GM19035 (cell line): ENCODE measurements around the gene PRKAG2.

ENCODE experiments used
- ATAC-seq: cut with Tn5 transposase; IDR thresholded peaks from one replicate; pipeline ENCODE4 v1.9.1; 2021; ENCODE audit not compliant: unreplicated experiment

Gene PRKAG2

DNA sequence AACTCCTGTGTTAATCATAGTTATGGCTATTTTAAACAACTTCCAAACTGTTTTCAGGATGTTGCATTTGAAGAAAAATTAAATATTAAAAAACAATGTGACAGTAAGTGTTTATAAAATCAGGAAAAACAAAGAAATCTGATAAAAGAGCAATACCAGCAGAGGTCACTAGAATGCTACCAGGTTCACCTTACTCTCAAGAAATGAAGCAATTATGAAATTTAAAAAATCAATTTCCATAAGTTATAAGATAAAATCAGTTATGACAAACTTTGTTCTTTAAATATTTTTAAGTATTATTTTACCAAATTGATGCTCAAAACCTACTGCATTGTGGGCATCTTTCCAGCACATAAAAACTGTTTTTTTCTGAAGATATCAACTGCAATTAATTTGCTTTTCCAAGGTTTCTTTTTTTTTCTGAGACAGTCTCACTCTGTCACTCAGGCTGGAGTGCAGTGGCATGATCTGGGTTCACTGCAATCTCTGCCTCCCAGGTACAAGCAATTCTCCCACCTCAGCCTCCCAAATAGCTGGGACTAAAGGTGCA lies 306.5 kb downstream of the PRKAG2 start:
- ATAC-seq, result no peak

GRCh38 chr7:151568956-151569940 lies 307.7 kb downstream of the PRKAG2 start:
- ATAC-seq, result no peak

GRCh38 chr7:151566897-151567320 lies 310.0 kb downstream of the PRKAG2 start:
- no peak for ATAC-seq

DNA sequence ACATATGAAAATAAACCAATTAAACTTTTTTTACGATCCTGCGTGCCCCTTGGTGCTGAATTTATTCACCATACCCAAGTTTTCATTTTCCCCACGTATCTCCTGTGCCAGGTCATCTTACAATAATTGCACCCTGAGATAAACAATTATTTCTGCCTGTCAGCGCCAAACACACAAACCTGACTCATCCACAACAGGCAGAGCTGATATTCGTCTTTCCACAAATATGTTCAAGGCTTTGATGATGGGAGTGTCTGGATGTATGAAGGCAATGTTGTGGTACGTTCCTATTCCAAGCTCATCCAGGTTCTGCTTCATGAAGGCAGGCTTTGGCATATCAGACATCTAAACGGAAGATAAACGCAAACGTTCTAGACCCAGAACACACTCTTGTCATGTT lies 311.4 kb downstream of the PRKAG2 start:
- no peak for ATAC-seq

DNA sequence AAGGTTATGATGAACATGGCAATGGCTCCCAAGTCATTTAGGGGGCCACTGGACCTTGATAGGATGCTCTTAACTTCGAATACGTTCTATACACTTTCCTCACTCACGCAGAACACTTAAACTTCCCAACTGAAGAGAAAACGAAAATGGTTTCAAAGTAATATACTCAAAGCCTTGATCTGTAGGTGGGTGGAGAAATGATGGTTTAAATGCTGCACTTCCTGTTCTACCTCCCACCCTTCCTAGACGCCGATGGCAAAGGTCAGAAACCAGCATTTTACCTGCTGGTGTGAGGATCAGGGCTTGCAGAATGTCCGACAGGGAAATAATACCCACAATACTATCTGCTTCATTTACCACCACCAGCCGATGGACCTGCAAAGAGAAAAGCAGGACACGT lies 316.7 kb downstream of the PRKAG2 start:
- ATAC-seq, result no peak

- no peak for ATAC-seq
Observed at GRCh38 chr7:151559557-151560183, 317.2 kb downstream of the PRKAG2 start.

DNA sequence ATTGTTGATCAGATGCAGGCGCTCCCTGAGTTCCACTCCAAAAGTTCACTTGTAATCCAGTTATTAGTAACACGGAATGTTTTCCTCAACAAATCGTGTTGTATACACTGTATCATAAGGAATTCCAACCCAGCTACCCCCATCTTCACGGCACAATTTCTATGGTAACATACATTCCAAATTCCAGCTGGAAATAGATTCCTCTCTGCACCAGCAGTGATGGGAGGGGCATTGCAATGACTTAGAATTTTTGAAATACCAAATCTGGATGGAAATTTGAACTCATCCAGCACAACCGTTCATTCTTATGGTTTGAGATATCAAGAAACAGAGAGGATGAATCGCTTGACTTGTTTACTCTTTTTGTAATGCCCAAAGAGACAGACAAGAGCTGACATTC lies 318.3 kb downstream of the PRKAG2 start:
- no peak for ATAC-seq

DNA sequence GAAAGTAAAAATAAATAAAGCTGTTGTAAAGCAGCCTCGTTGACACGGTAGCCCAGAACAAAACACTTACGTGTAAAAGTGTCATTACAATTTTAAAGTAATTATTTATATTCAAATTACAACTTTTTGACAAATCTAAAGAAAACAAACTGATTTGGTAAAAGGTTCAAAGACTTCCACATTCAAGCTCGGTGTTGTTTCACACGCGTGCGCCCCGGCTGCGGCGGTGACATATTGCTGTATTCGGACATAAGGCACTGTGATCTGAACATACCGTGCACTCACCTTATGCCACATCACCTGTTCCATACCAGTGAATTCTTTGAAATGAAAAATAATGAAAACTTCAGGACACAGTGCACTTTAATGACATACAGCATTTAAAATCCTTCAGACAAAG lies 320.3 kb downstream of the PRKAG2 start:
- ATAC-seq, result no peak

DNA sequence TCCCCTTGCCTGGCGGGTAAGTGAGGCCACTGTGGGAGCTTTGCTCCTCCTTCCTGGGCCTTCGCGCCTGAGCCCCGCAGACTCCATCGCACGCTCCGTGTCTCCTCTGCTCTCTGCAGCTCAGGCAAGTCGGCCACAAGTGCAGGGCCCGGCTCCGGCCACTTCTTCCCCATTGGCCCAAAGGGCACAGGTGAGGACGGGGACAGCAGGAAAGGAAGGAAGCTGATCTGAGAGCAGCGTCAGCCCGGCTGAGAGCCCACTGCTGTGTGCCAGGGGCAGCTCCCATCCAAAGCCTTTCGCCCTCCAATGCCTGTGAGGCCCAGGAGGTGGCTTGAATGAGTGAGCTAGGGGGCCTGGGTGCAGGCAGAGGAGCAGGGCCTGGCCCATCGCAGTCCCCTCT lies 323.6 kb downstream of the PRKAG2 start:
- ATAC-seq, result no peak

DNA sequence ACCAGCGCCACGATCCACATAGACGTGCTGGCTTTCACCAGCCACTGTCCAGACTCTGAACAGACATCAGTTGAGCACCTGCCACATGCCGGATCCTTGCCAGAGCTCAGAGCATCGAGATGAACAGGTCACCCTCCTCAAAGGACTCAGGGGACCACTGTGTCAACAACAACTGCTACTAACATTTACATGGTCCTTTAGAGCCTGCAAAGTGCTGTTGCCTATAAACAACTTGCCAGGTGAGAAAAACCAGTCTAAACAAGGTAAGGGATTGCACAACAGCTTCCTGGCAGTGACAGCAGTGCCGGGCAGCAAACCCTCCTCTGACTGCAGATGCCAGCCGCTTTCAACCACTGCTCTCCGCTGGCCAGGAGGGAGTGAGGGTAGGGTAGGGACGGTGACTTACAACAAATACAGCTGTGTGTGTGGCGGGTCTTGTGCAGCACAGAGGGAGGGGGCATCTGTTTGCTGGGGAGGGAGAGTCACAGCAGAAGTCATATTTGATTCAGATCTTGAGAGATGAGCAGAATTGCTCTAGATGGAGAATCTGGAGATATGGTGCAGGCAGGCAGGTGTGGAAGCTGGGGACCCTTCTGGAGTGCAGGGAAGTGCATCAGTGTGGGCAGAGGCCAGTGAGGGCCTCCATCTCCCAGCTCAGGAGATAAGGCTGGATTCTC lies 324.4 kb downstream of the PRKAG2 start:
- no peak for ATAC-seq

DNA sequence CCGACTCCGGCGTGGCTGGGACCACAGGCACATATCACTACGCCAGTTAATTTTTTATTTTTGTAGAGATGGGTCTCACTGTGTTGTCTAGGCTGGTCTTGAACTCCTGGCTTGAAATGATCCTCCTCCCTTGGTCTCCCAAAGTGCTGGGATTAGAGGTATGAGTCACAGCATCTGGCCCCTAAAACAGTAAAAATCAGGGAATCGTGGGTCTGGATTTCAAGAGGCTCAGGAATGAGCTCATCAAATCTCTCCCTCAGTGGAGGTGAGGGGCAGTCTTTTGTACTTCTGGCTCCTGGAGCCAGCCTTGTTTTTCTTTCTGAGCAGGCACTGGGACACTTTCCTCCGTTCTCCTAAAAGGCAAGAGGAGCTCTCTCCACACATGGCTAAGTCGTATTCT lies 325.1 kb downstream of the PRKAG2 start:
- ATAC-seq, result no peak

- ATAC-seq, result no peak
Observed at GRCh38 chr7:151550656-151551286, 326.1 kb downstream of the PRKAG2 start.

DNA sequence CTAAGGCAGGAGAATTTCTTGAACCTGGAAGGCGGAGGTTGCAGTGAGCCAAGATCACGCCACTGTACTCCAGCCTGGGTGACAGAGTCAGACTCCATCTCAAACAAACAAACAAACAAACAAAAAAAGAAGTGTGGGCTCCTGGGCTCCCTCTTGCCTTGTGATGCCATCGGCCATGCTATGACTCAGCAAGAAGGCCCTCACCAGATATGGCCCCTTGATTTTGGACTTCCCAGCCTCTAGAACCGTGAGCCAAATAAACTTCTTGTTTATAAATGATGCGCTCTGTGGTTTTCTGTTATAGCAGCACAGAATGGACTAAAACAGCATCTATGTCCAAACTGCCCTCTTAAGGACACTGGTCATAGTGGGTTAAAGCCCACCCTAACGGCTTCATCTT lies 327.3 kb downstream of the PRKAG2 start:
- no peak for ATAC-seq

- no peak for ATAC-seq
Observed at GRCh38 chr7:151549083-151549482, 327.8 kb downstream of the PRKAG2 start.

DNA sequence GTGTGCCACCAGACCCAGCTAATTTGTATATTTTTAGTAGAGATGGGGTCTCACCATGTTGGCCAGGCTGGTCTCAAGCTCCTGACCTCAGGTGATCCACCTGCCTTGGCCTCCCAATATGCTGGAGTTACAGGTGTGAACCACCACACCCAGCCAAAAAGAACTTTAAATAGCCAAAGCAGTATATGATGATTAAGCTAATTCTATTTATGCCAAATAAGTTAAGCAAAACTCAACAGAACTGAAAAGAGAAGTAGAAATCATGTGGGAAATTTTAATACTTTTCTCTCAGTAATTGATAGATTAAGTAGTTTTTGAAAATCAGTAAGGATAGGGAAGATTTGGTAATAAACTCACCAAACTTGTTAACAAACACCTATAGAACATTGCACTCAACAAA lies 332.7 kb downstream of the PRKAG2 start:
- ATAC-seq, result no peak

DNA sequence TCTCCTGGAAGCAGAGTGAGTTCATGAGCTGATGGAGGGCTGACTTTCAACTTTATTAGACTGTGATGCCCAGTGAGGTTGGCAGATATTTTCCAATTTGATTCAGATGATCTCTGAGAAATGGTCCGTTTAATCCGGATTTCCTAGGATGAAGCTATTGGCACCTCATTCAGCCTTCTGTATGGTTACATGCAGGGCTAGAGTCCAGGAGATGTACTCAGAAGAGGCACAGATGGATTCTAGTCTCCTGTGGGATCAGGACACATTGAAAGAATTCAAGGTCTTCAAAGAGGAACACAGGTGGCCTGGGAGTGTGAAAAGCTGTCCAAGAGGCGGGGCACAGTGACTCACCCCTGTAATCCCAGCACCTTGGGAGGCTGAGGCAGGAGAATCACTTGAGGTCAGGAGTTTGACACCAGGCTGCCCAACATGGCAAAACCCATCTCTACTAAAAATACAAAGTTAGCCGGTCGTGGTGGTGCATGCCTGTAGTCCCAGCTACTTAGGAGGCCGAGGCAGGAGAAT lies 334.2 kb downstream of the PRKAG2 start:
- ATAC-seq, result no peak

- ATAC-seq, result no peak
Observed at GRCh38 chr7:151541709-151542499, 335.0 kb downstream of the PRKAG2 start.

DNA sequence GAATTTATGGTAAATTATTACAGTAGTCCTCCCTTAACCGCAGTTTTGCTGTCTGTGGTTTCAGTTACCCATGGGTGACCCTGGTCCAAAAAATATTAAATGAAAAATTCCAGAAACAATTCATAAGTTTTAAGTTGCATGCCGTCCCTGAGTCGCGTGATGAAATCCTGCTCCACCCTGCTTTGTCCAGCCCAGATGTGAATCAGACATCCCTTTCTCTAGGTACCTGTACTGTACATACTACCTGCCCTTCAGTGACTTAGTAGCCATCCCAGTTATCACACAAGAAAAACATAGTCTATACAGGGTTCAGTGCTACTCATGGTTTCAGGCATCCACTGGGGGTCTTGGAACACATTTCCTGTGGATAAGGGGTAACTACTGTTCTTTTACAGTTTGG lies 336.8 kb downstream of the PRKAG2 start:
- no peak for ATAC-seq

- ATAC-seq, result peak; percentile 80
Observed at GRCh38 chr7:151539088-151539671, 337.7 kb downstream of the PRKAG2 start.
